ENCODE data around the gene BAIAP2L2.
"Not testable (repeated sequence)": the region's sequence is repeated elsewhere in the genome, so short reads cannot be mapped to it uniquely, and the experiment has no call there.

BAIAP2L2 gene

GRCh38 chr22:38038426-38038825, 72.1 kb downstream of the BAIAP2L2 start:
- Histone ChIP-seq H3K79me2 (ENCODE audit: control insufficient read depth, low read length) (no peaks in the 10 kb centered on the region), H3K9me3 (ENCODE audit: control insufficient read depth, insufficient read depth, low read length) (no peaks in the 10 kb centered on the region), H3K9me2 (replicated peaks; ENCODE audit: control insufficient read depth, low read length) (no peaks in the 10 kb centered on the region), H3K27ac (ENCODE audit: low read depth, low read length) (no peak overlapping the region), H3K36me3 (ENCODE audit: control insufficient read depth, low read length) (no peaks in the 10 kb centered on the region), H3K4me2 (ENCODE audit: low read length) (no peak overlapping the region), H3F3A (ENCODE audit: control insufficient read depth, insufficient read depth) (no peaks in the 10 kb centered on the region), H3K4me1 (ENCODE audit: control insufficient read depth, low read length) (peaks cover 20% of the 10 kb centered on the region), H4K20me1 (ENCODE audit: control insufficient read depth, insufficient read depth, low read depth, low read length) (no peaks in the 10 kb centered on the region), H3K27me3 (ENCODE audit: control insufficient read depth, low read length) (no peaks in the 10 kb centered on the region; the same call in 1 of the 2 replicates), H3K4me3 (ENCODE audit: low read length) (no peak overlapping the region)
- TF ChIP-seq EZH2phosphoT487 (IDR thresholded peaks at IDR 0.05; ENCODE audit: borderline replicate concordance, low read length) (no peak), CTCF (IDR thresholded peaks at IDR 0.05; ENCODE audit: low read depth, low read length, poor library complexity, severe bottlenecking) (no peak)

GRCh38 chr22:38037367-38038150, 72.9 kb downstream of the BAIAP2L2 start:
- H3F3A ChIP-seq (ENCODE audit: control insufficient read depth, insufficient read depth); H3K4me3 ChIP-seq (ENCODE audit: low read length); H3K4me2 ChIP-seq (ENCODE audit: low read length); H3K9me2 ChIP-seq (replicated peaks; ENCODE audit: control insufficient read depth, low read length); H3K27ac ChIP-seq (ENCODE audit: low read depth, low read length); H4K20me1 ChIP-seq (ENCODE audit: control insufficient read depth, insufficient read depth, low read depth, low read length); H3K27me3 ChIP-seq (ENCODE audit: control insufficient read depth, low read length); H3K36me3 ChIP-seq (ENCODE audit: control insufficient read depth, low read length); H3K9me3 ChIP-seq (ENCODE audit: control insufficient read depth, insufficient read depth, low read length); H3K79me2 ChIP-seq (ENCODE audit: control insufficient read depth, low read length): not testable (repeated sequence)
- H3K4me1 ChIP-seq (ENCODE audit: control insufficient read depth, low read length): peaks cover 22% of the 10 kb centered on the region

GRCh38 chr22:38036392-38037062, 74.0 kb downstream of the BAIAP2L2 start:
- Histone ChIP-seq H3K9me2 (replicated peaks; ENCODE audit: control insufficient read depth, low read length) (no peaks in the 10 kb centered on the region), H3K36me3 (ENCODE audit: control insufficient read depth, low read length) (no peaks in the 10 kb centered on the region), H3K9me3 (ENCODE audit: control insufficient read depth, insufficient read depth, low read length) (no peaks in the 10 kb centered on the region), H3K4me1 (ENCODE audit: control insufficient read depth, low read length) (peaks cover 22% of the 10 kb centered on the region), H4K20me1 (ENCODE audit: control insufficient read depth, insufficient read depth, low read depth, low read length) (no peaks in the 10 kb centered on the region), H3F3A (ENCODE audit: control insufficient read depth, insufficient read depth) (no peaks in the 10 kb centered on the region), H3K79me2 (ENCODE audit: control insufficient read depth, low read length) (no peaks in the 10 kb centered on the region), H3K27ac (ENCODE audit: low read depth, low read length) (no peak overlapping the region), H3K27me3 (ENCODE audit: control insufficient read depth, low read length) (no peaks in the 10 kb centered on the region; the same call in 1 of the 2 replicates), H3K4me2 (ENCODE audit: low read length) (no peak overlapping the region), H3K4me3 (ENCODE audit: low read length) (no peak overlapping the region)
- no peak for TF ChIP-seq EZH2phosphoT487 (IDR thresholded peaks at IDR 0.05; ENCODE audit: borderline replicate concordance, low read length)
- TF ChIP-seq CTCF (IDR thresholded peaks at IDR 0.05; ENCODE audit: low read depth, low read length, poor library complexity, severe bottlenecking): no peak

DNA sequence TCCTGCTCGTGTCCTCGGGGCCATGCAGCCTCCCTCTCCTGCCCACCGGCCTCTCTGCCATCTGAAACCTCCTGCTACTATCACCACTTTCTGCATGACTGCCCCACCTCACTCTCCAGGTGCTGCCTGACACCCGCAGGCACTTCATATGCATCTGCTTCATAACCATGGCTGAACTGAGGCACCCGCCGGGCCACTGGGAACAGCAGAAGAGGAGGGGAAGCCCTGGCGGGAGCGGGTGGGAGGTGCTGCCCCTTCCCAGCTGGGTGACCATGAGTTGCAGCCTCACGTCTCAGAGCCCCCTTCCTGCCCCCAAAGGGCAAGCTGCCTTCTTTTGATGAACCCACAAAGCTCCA, 75.0 kb downstream of the BAIAP2L2 start:
- no peak overlapping the region for H3K4me2 ChIP-seq (ENCODE audit: low read length)
- no peaks in the 10 kb centered on the region for H3K36me3 ChIP-seq (ENCODE audit: control insufficient read depth, low read length)
- H3K9me3 ChIP-seq (ENCODE audit: control insufficient read depth, insufficient read depth, low read length): no peaks in the 10 kb centered on the region
- no peaks in the 10 kb centered on the region for H3K79me2 ChIP-seq (ENCODE audit: control insufficient read depth, low read length)
- no peaks in the 10 kb centered on the region for H3K27me3 ChIP-seq (ENCODE audit: control insufficient read depth, low read length)
- H3K9me2 ChIP-seq (replicated peaks; ENCODE audit: control insufficient read depth, low read length): no peaks in the 10 kb centered on the region
- no peaks in the 10 kb centered on the region for H3F3A ChIP-seq (ENCODE audit: control insufficient read depth, insufficient read depth)
- H3K27ac ChIP-seq (ENCODE audit: low read depth, low read length): no peak overlapping the region
- H3K4me1 ChIP-seq (ENCODE audit: control insufficient read depth, low read length): peaks cover 22% of the 10 kb centered on the region
- H3K4me3 ChIP-seq (ENCODE audit: low read length): no peak overlapping the region
- TF ChIP-seq CTCF (IDR thresholded peaks at IDR 0.05; ENCODE audit: low read depth, low read length, poor library complexity, severe bottlenecking) (no peak), EZH2phosphoT487 (IDR thresholded peaks at IDR 0.05; ENCODE audit: borderline replicate concordance, low read length) (no peak)
- no peaks in the 10 kb centered on the region for H4K20me1 ChIP-seq (ENCODE audit: control insufficient read depth, insufficient read depth, low read depth, low read length)

Data from DOHH2 (cell line).